OCI-LY3 (cell line): ENCODE results near the gene FBN2.

Source experiments
- CTCF ChIP-seq: fragments of 200-600, 300-600 bp; sonication (generic); IDR thresholded peaks from 2 replicates; pipeline ENCODE4 v1.5.1; 2014; ENCODE audit warnings: antibody characterized with exemption, low read length, low read depth
- EZH2phosphoT487 ChIP-seq: fragments of 200-600 bp; shearing (Covaris generic); IDR thresholded peaks from 2 replicates; pipeline ENCODE4 v1.6.1; 2018; ENCODE audit warnings: antibody characterized with exemption, mixed run types, low read depth

GRCh38 chr5:128376577-128376976, 161.5 kb downstream of the FBN2 start:
- no peak for TF ChIP-seq CTCF
- 0 out of 2 replicates have a peak, but pooled peaks have one; percentile 63 for TF ChIP-seq EZH2phosphoT487
